H9 (cell line): ENCODE results near the gene ZDHHC24. TPM values are rescaled to one million over a fixed set of nuclear protein-coding genes. Genes with fewer than 3 reads are reported as not detected.
A peak's percentile ranks its signal among the peaks of the same experiment; 100 is the strongest.

ENCODE experiments used
- DNase-seq: peaks from one replicate; pipeline ENCODE4 v3.0.0-alpha.2; 2017
- H2AFZ ChIP-seq: one replicate; pipeline ENCODE4 v1.6.1; 2013; ENCODE audit warnings: mild to moderate bottlenecking, low read length, control low read depth, moderate library complexity
- H2AK5ac ChIP-seq: 2 replicates; pipeline ENCODE4 v1.6.1; 2013; ENCODE audit warnings: low read length, control low read depth, mixed read lengths; ENCODE audit not compliant: insufficient read length
- H2BK120ac ChIP-seq: one replicate; pipeline ENCODE4 v1.6.1; 2013; ENCODE audit warnings: low read depth, mild to moderate bottlenecking, low read length, control low read depth, inconsistent platforms; ENCODE audit not compliant: poor library complexity, severe bottlenecking
- H2BK12ac ChIP-seq: 2 replicates; pipeline ENCODE4 v1.6.1; 2013; ENCODE audit warnings: low read length, control low read depth, mixed read lengths, low read depth; ENCODE audit not compliant: insufficient read length
- H2BK15ac ChIP-seq: 2 replicates; pipeline ENCODE4 v1.6.1; 2013; ENCODE audit warnings: low read depth, low read length, control low read depth
- H2BK20ac ChIP-seq: one replicate; pipeline ENCODE4 v1.6.1; 2013; ENCODE audit warnings: low read depth, mild to moderate bottlenecking, low read length, control low read depth, inconsistent platforms; ENCODE audit not compliant: poor library complexity, severe bottlenecking
- H2BK5ac ChIP-seq: 2 replicates; pipeline ENCODE4 v1.6.1; 2013; ENCODE audit warnings: low read length, control low read depth, mixed read lengths; ENCODE audit not compliant: insufficient read length
- H3K14ac ChIP-seq: 2 replicates; pipeline ENCODE4 v1.6.1; 2013; ENCODE audit warnings: low read length, control low read depth; ENCODE audit not compliant: insufficient read depth
- H3K18ac ChIP-seq: 2 replicates; pipeline ENCODE4 v1.6.1; 2013; ENCODE audit warnings: low read depth, mild to moderate bottlenecking, mixed read lengths, low read length, control low read depth; ENCODE audit not compliant: insufficient read length
- H3K23ac ChIP-seq: 2 replicates; pipeline ENCODE4 v1.6.1; 2013; ENCODE audit warnings: low read length, control low read depth, mixed read lengths, low read depth; ENCODE audit not compliant: insufficient read length
- H3K23me2 ChIP-seq: 2 replicates; pipeline ENCODE4 v1.6.1; 2013; ENCODE audit warnings: low read depth, mild to moderate bottlenecking, mixed read lengths, low read length, control low read depth; ENCODE audit not compliant: insufficient read length, poor library complexity, severe bottlenecking
- H3K27ac ChIP-seq: 2 replicates; pipeline ENCODE4 v1.5.1; 2013; ENCODE audit warnings: low read length, control low read depth, mixed read lengths, low read depth; ENCODE audit not compliant: insufficient read length
- H3K27me3 ChIP-seq: 2 replicates; pipeline ENCODE4 v1.6.1; 2013; ENCODE audit warnings: low read length, control low read depth, inconsistent platforms; ENCODE audit not compliant: insufficient read depth
- H3K4ac ChIP-seq: 2 replicates; pipeline ENCODE4 v1.6.1; 2013; ENCODE audit warnings: low read depth, mild to moderate bottlenecking, control low read depth, inconsistent platforms, low read length, moderate library complexity
- H3K4me1 ChIP-seq: 2 replicates; pipeline ENCODE4 v1.6.1; 2013; ENCODE audit warnings: low read length, control low read depth, inconsistent platforms; ENCODE audit not compliant: insufficient read depth
- H3K4me2 ChIP-seq: 2 replicates; pipeline ENCODE4 v1.6.1; 2013; ENCODE audit warnings: low read length, control low read depth, mixed read lengths; ENCODE audit not compliant: insufficient read length, insufficient read depth
- H3K56ac ChIP-seq: 2 replicates; pipeline ENCODE4 v1.6.1; 2013; ENCODE audit warnings: low read depth, mild to moderate bottlenecking, mixed read lengths, low read length, control low read depth; ENCODE audit not compliant: insufficient read length
- H3K79me1 ChIP-seq: 2 replicates; pipeline ENCODE4 v1.6.1; 2013; ENCODE audit warnings: low read depth, mild to moderate bottlenecking, moderate library complexity, low read length, control low read depth, inconsistent platforms; ENCODE audit not compliant: insufficient read depth, poor library complexity, severe bottlenecking
- H3K79me2 ChIP-seq: 2 replicates; pipeline ENCODE4 v1.6.1; 2013; ENCODE audit warnings: low read length, control low read depth, inconsistent platforms; ENCODE audit not compliant: insufficient read depth
- H3K9ac ChIP-seq: 2 replicates; pipeline ENCODE4 v1.6.1; 2013; ENCODE audit warnings: low read length, control low read depth, mixed read lengths; ENCODE audit not compliant: insufficient read length; ENCODE audit errors: extremely low read depth
- H3K9me3 ChIP-seq: one replicate; pipeline ENCODE4 v1.6.1; 2013; ENCODE audit warnings: low read depth, low read length, inconsistent platforms; ENCODE audit not compliant: control insufficient read depth
- H3T11ph ChIP-seq: one replicate; pipeline ENCODE4 v1.6.1; 2013; ENCODE audit warnings: mild to moderate bottlenecking, low read length, control low read depth, inconsistent platforms
- H4K20me1 ChIP-seq: one replicate; pipeline ENCODE4 v1.6.1; 2013; ENCODE audit not compliant: control insufficient read depth, insufficient read length, insufficient read depth
- H4K5ac ChIP-seq: 2 replicates; pipeline ENCODE4 v1.6.1; 2013; ENCODE audit warnings: low read depth, mild to moderate bottlenecking, mixed read lengths, low read length, control low read depth; ENCODE audit not compliant: insufficient read length
- H4K8ac ChIP-seq: replicated peaks from 2 replicates; pipeline ENCODE4 v1.6.1; 2013; ENCODE audit warnings: low read length, control low read depth, mixed read lengths, low read depth; ENCODE audit not compliant: insufficient read length
- H4K91ac ChIP-seq: 2 replicates; pipeline ENCODE4 v1.6.1; 2013; ENCODE audit warnings: low read depth, mild to moderate bottlenecking, moderate library complexity, mixed read lengths, low read length, control low read depth; ENCODE audit not compliant: insufficient read length
- H3K27ac Mint-ChIP-seq, 3 experiments: 2 replicates in 2 of 3; 3 replicates in 1 of 3; pipeline ENCODE4 v1.8.0; 2020 to 2021; ENCODE audit warnings: mixed read lengths in 3 of 3, mild to moderate bottlenecking in 1 of 3, moderate library complexity in 1 of 3
- H3K27me3 Mint-ChIP-seq: 2 replicates; pipeline ENCODE4 v1.8.0; 2021; ENCODE audit warnings: low read depth, mild to moderate bottlenecking, moderate library complexity, mixed read lengths
- H3K36me3 Mint-ChIP-seq, 3 experiments: 2 replicates in 2 of 3; 3 replicates in 1 of 3; pipeline ENCODE4 v1.8.0; 2020 to 2021; ENCODE audit warnings: low read depth in 3 of 3, mixed read lengths in 3 of 3; ENCODE audit not compliant: insufficient read depth in 1 of 3
- H3K4me1 Mint-ChIP-seq, 2 experiments: 2 replicates each; pipeline ENCODE4 v1.8.0; 2020; ENCODE audit warnings: mixed read lengths in 2 of 2
- H3K4me3 Mint-ChIP-seq, 2 experiments: 2 replicates in 1 of 2; 3 replicates in 1 of 2; pipeline ENCODE4 v1.8.0; 2020 to 2021; ENCODE audit warnings: mild to moderate bottlenecking in 2 of 2, mixed read lengths in 2 of 2, moderate library complexity in 1 of 2
- H3K9me3 Mint-ChIP-seq, 2 experiments: 2 replicates in 1 of 2; 3 replicates in 1 of 2; pipeline ENCODE4 v1.8.0; 2020; ENCODE audit warnings: mild to moderate bottlenecking in 2 of 2, mixed read lengths in 2 of 2, moderate library complexity in 1 of 2
- WGBS: extraction: QIAGEN DNeasy Blood & Tissue Kit; methylation state at CpG from one replicate; pipeline ENCODE4 v1.1.7; 2013; ENCODE audit warnings: missing lambda C conversion rate, low lambda C conversion rate, mixed read lengths; ENCODE audit not compliant: insufficient read length; ENCODE audit errors: extremely low coverage; 5-methylcytosine and 5-hydroxymethylcytosine counted together
- total RNA-seq: library from RNA; stranded (reverse); gene quantifications from 2 replicates; pipeline ENCODE4 v1.2.1, GENCODE V29; 2021
- TF ChIP-seq, protein P1 (sequence below): fragments of 200-600 bp; sonication (generic); conservative IDR thresholded peaks from 3 replicates; pipeline ENCODE4 v1.8.0; 2021; ENCODE audit warnings: antibody characterized with exemption, mild to moderate bottlenecking

The ZDHHC24 gene
- total RNA-seq, 1 experiment from 2014 or later, result 8.9 TPM

DNA sequence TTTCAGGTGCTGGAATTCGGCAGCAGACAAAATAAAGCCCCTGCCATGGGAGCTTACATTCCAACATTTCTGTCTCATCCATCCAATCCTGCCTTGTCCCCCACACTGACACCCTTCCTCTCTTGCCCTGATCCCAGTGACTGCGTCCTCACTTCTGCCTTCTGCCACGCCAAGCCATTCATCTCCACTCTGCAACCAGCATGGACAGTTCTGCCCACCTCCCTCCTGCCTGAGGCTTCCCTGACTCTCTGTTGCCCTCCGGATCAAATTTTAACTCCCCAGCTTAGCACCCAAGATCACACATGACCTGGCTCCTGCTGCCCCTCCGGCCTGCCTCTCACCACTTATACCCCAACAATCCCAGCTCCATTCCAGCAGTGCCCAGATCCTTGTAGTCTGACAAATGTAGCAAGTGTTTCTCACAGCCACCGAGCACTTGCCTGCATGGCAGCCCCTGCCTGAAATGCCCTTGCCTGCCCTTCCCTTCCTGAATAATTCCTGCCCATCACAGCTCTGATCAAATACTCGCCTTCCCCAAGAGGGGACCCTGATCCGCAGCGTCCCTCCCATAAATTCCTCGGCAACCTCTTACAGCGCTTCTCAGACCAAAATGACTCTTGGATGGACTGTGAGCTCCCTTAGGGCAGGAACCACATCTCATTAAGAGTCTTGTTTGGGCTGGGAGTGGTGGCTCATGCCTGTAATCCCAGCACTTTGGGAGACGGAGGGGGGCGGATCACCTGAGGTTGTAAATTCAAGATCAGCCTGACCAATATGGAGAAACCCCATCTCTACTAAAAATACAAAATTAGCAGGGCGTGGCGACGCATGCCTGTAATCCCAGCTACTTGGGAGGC lies 3.2 kb upstream of the ZDHHC24 start:
- no peaks in the 10 kb centered on the region for H3K9me3 ChIP-seq
- no peak overlapping the region for H3K18ac ChIP-seq
- H3K56ac ChIP-seq, result no peak overlapping the region
- no peaks in the 10 kb centered on the region for H3K79me2 ChIP-seq
- H4K8ac ChIP-seq, result no peak overlapping the region
- no peak overlapping the region for H4K5ac ChIP-seq
- no peak overlapping the region for H2BK15ac ChIP-seq
- no peak overlapping the region for H2BK20ac ChIP-seq
- no peak overlapping the region for H3K4ac ChIP-seq
- H3K23me2 ChIP-seq, result no peaks in the 10 kb centered on the region
- H2AK5ac ChIP-seq, result no peak overlapping the region
- H3K9ac ChIP-seq, result no peak overlapping the region
- H2BK120ac ChIP-seq, result no peak overlapping the region
- Mint-ChIP-seq H3K9me3 (no peaks in the 10 kb centered on the region; a peak in 1 of 5 replicates), H3K27me3 (no peaks in the 10 kb centered on the region; the same call in 1 of the 2 replicates), H3K27ac (peak overlapping the region in 2 of 3 experiments; percentile 54 to 77; a peak in 3 of 7 replicates), H3K36me3 (peaks cover 2 to 30% (median 21%) of the 10 kb centered on the region in 3 experiments; a peak in 6 of 7 replicates), H3K4me1 (peaks cover 29 to 30% of the 10 kb centered on the region in 2 experiments), H3K4me3 (peak overlapping the region; percentile 4 to 47)
- H2AFZ ChIP-seq, result no peak overlapping the region
- no peak overlapping the region for H2BK5ac ChIP-seq
- no peaks in the 10 kb centered on the region for H3K4me1 ChIP-seq
- H3K23ac ChIP-seq, result no peak overlapping the region
- H3K79me1 ChIP-seq, result no peaks in the 10 kb centered on the region
- TF ChIP-seq, protein P1, sequence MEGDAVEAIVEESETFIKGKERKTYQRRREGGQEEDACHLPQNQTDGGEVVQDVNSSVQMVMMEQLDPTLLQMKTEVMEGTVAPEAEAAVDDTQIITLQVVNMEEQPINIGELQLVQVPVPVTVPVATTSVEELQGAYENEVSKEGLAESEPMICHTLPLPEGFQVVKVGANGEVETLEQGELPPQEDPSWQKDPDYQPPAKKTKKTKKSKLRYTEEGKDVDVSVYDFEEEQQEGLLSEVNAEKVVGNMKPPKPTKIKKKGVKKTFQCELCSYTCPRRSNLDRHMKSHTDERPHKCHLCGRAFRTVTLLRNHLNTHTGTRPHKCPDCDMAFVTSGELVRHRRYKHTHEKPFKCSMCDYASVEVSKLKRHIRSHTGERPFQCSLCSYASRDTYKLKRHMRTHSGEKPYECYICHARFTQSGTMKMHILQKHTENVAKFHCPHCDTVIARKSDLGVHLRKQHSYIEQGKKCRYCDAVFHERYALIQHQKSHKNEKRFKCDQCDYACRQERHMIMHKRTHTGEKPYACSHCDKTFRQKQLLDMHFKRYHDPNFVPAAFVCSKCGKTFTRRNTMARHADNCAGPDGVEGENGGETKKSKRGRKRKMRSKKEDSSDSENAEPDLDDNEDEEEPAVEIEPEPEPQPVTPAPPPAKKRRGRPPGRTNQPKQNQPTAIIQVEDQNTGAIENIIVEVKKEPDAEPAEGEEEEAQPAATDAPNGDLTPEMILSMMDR, result no peak
- DNase-seq, result no peak
- no peak overlapping the region for H3K4me2 ChIP-seq
- WGBS, result no CpG with 5 or more reads among the region's 16 CpGs
- no peaks in the 10 kb centered on the region for H4K20me1 ChIP-seq
- H3T11ph ChIP-seq, result no peak overlapping the region
- H3K27me3 ChIP-seq, result no peaks in the 10 kb centered on the region
- H2BK12ac ChIP-seq, result no peak overlapping the region
- H3K27ac ChIP-seq, result no peak overlapping the region
- no peak overlapping the region for H4K91ac ChIP-seq
- no peak overlapping the region for H3K14ac ChIP-seq
